HG03159 (cell line): ENCODE measurements around the gene SP3.

Source experiments
- ATAC-seq: cut with Tn5 transposase; IDR thresholded peaks from one replicate; pipeline ENCODE4 v1.9.1; 2021; ENCODE audit warnings: mild to moderate bottlenecking, moderate library complexity; ENCODE audit not compliant: unreplicated experiment

SP3 gene

DNA sequence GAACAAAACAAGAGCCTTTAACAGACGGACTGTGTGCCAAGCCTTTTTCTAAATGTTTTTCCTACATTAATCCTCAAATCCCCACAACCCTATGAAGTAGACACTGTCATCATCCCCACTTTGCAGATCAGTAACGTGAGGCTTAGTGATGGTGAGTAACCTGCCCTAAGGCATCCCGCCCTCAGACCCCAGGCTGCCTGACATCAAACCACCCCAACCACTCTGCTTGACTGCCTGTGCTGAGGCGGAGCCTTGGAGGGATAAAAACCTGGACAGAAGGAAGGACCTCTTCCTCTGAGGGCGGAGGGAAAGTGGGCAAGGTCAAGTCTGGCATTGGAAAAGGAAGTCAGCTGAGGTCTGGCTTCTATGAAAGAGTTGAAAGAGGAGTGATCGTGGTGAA is 104.6 kb downstream of the SP3 start:
- no peak for ATAC-seq

- no peak for ATAC-seq
Observed at GRCh38 chr2:173860082-173860481, 105.1 kb downstream of the SP3 start.

DNA sequence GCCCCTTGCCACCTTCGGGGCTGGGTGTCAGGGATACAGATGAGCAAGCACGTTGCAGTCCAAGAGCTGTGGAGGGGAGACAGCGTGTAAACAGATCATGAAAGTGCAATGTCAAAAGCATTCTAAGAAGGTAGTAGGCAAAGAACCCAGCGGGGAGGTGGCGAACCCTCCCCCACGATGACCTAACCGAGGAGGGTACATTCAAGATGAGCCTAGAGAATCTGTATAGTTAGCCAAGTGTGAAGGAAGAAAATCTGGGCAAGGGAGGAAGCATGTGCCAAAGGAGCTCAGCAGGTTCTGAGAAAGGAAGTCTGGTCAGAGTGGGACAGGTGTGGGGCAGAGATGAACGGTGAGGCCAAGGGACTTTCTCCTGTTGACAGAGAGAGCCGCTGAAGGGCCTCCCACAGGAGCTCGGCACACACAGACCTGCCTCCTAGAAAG is 106.9 kb downstream of the SP3 start:
- no peak for ATAC-seq
